ENCODE data around the gene MED16.

DNA sequence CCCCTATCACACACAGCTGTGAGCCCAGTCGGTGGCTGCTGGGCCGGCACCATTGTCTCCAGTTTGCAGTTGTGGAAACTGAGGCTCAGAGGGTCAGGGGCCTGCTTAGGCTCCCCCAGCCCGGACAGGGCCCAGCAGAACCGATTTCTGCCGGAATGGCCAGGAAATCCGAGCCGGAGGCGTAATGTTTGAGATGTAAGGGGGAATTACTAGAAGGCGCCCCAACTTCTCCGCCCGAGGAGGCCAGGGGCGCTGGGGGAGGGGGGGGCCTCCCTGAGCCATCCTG is 25.1 kb upstream of the MED16 start:
- TF ChIP-seq, protein P1, sequence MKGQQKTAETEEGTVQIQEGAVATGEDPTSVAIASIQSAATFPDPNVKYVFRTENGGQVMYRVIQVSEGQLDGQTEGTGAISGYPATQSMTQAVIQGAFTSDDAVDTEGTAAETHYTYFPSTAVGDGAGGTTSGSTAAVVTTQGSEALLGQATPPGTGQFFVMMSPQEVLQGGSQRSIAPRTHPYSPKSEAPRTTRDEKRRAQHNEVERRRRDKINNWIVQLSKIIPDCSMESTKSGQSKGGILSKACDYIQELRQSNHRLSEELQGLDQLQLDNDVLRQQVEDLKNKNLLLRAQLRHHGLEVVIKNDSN (IDR thresholded peaks at IDR 0.05; ENCODE audit: borderline replicate concordance, extremely low read length, insufficient read depth, low read depth, low read length): no peak
- TF ChIP-seq KDM1A (IDR thresholded peaks at IDR 0.05; ENCODE audit: borderline replicate concordance) (no peak), TAF1 (IDR thresholded peaks at IDR 0.05; ENCODE audit: borderline replicate concordance, low read depth, low read length) (no peak), FOXK2 (IDR thresholded peaks at IDR 0.05) (no peak), EZH2 (IDR thresholded peaks at IDR 0.05; ENCODE audit: borderline replicate concordance, control insufficient read depth, low read depth, low read length) (no peak)
- TF ChIP-seq, protein P2, sequence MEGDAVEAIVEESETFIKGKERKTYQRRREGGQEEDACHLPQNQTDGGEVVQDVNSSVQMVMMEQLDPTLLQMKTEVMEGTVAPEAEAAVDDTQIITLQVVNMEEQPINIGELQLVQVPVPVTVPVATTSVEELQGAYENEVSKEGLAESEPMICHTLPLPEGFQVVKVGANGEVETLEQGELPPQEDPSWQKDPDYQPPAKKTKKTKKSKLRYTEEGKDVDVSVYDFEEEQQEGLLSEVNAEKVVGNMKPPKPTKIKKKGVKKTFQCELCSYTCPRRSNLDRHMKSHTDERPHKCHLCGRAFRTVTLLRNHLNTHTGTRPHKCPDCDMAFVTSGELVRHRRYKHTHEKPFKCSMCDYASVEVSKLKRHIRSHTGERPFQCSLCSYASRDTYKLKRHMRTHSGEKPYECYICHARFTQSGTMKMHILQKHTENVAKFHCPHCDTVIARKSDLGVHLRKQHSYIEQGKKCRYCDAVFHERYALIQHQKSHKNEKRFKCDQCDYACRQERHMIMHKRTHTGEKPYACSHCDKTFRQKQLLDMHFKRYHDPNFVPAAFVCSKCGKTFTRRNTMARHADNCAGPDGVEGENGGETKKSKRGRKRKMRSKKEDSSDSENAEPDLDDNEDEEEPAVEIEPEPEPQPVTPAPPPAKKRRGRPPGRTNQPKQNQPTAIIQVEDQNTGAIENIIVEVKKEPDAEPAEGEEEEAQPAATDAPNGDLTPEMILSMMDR (IDR thresholded peaks at IDR 0.05 in 2 of 3, conservative IDR thresholded peaks at IDR 0.05 in 1 of 3; ENCODE audit: control insufficient read depth in 2 of 3, extremely low read depth in 1 of 3, insufficient read depth in 1 of 3, low read depth in 3 of 3, low read length in 3 of 3): no peak
